Skeletal muscle satellite cell (primary cell): ENCODE results near the gene KCNN1.
A peak's percentile ranks its signal among the peaks of the same experiment; 100 is the strongest.

Experiments
- H3K27me3 ChIP-seq: 2 replicates; pipeline ENCODE4 v1.7.0; 2013; ENCODE audit warnings: low read length; ENCODE audit not compliant: control insufficient read depth, insufficient read depth
- H3K36me3 ChIP-seq: 2 replicates; pipeline ENCODE4 v1.7.0; 2013; ENCODE audit warnings: mild to moderate bottlenecking, control low read depth, low read length; ENCODE audit not compliant: insufficient read depth
- H3K4me1 ChIP-seq: 2 replicates; pipeline ENCODE4 v1.7.0; 2013; ENCODE audit warnings: low read length; ENCODE audit not compliant: control insufficient read depth, insufficient read depth
- H3K4me2 ChIP-seq: 2 replicates; pipeline ENCODE4 v1.7.0; 2013; ENCODE audit warnings: mild to moderate bottlenecking, low read length
- H3K4me3 ChIP-seq: 2 replicates; pipeline ENCODE4 v1.7.0; 2013; ENCODE audit warnings: low read length
- H3K9ac ChIP-seq: 2 replicates; pipeline ENCODE4 v1.7.0; 2013; ENCODE audit warnings: mild to moderate bottlenecking, low read depth, low read length, moderate library complexity
- H3K9me3 ChIP-seq: replicated peaks from 2 replicates; pipeline ENCODE4 v1.7.0; 2013; ENCODE audit warnings: mild to moderate bottlenecking, control low read depth, low read length

Gene KCNN1

GRCh38 chr19:18009412-18010066 is 42.6 kb downstream of the KCNN1 start:
- Histone ChIP-seq H3K4me2 (peak overlapping the region; percentile 87), H3K36me3 (peaks cover 54% of the 10 kb centered on the region), H3K4me1 (peaks cover 61% of the 10 kb centered on the region), H3K4me3 (peak overlapping the region; percentile 87), H3K9me3 (no peaks in the 10 kb centered on the region), H3K27me3 (no peaks in the 10 kb centered on the region), H3K9ac (peak overlapping the region; percentile 57)

GRCh38 chr19:18010149-18010548 is 43.2 kb downstream of the KCNN1 start:
- Histone ChIP-seq H3K9me3 (no peaks in the 10 kb centered on the region), H3K4me3 (peak overlapping the region; percentile 87), H3K27me3 (no peaks in the 10 kb centered on the region), H3K4me1 (peaks cover 63% of the 10 kb centered on the region), H3K9ac (no peak overlapping the region), H3K36me3 (peaks cover 58% of the 10 kb centered on the region), H3K4me2 (peak overlapping the region; percentile 87)

GRCh38 chr19:18013210-18014111 is 46.6 kb downstream of the KCNN1 start:
- peaks cover 60% of the 10 kb centered on the region for H3K36me3 ChIP-seq
- H3K4me1 ChIP-seq, result peaks cover 65% of the 10 kb centered on the region
- H3K9ac ChIP-seq, result peak overlapping the region; percentile 22
- no peaks in the 10 kb centered on the region for H3K27me3 ChIP-seq
- H3K4me3 ChIP-seq, result no peak overlapping the region
- H3K9me3 ChIP-seq, result no peaks in the 10 kb centered on the region
- H3K4me2 ChIP-seq, result peak overlapping the region; percentile 4

- no peak overlapping the region for H3K4me3 ChIP-seq
- peak overlapping the region; percentile 4 for H3K4me2 ChIP-seq
- no peak overlapping the region for H3K9ac ChIP-seq
- peaks cover 62% of the 10 kb centered on the region for H3K4me1 ChIP-seq
- H3K36me3 ChIP-seq, result peaks cover 53% of the 10 kb centered on the region
- no peaks in the 10 kb centered on the region for H3K27me3 ChIP-seq
- H3K9me3 ChIP-seq, result no peaks in the 10 kb centered on the region
These were observed 47.3 kb downstream of the KCNN1 start for GRCh38 chr19:18014197-18014596.

- Histone ChIP-seq H3K27me3 (no peaks in the 10 kb centered on the region), H3K4me1 (peaks cover 68% of the 10 kb centered on the region), H3K36me3 (peaks cover 34% of the 10 kb centered on the region), H3K4me3 (no peak overlapping the region), H3K4me2 (no peak overlapping the region), H3K9ac (no peak overlapping the region), H3K9me3 (no peaks in the 10 kb centered on the region)
These were observed 49.5 kb downstream of the KCNN1 start for GRCh38 chr19:18016209-18016910.

- no peak overlapping the region for H3K4me3 ChIP-seq
- no peaks in the 10 kb centered on the region for H3K27me3 ChIP-seq
- peak overlapping the region; percentile 48 for H3K9ac ChIP-seq
- H3K9me3 ChIP-seq, result no peaks in the 10 kb centered on the region
- peak overlapping the region; percentile 57 for H3K4me2 ChIP-seq
- H3K4me1 ChIP-seq, result peaks cover 78% of the 10 kb centered on the region
- H3K36me3 ChIP-seq, result peaks cover 28% of the 10 kb centered on the region
These were observed 50.6 kb downstream of the KCNN1 start for GRCh38 chr19:18017275-18018083.

GRCh38 chr19:18020212-18021085 is 53.5 kb downstream of the KCNN1 start:
- Histone ChIP-seq H3K4me3 (no peak overlapping the region), H3K4me1 (peaks cover 66% of the 10 kb centered on the region), H3K9ac (peak overlapping the region; percentile 72)

GRCh38 chr19:18021121-18021755 is 54.3 kb downstream of the KCNN1 start:
- Histone ChIP-seq H3K36me3 (no peaks in the 10 kb centered on the region), H3K4me3 (peak overlapping the region; percentile 25), H3K27me3 (no peaks in the 10 kb centered on the region), H3K9ac (peak overlapping the region; percentile 72), H3K9me3 (no peaks in the 10 kb centered on the region), H3K4me2 (peak overlapping the region; percentile 73), H3K4me1 (peaks cover 62% of the 10 kb centered on the region)

More at GRCh38 chr19:18020212-18021085, 53.5 kb downstream of the KCNN1 start:
- H3K27me3 ChIP-seq, result no peaks in the 10 kb centered on the region
- peaks cover 4% of the 10 kb centered on the region for H3K36me3 ChIP-seq
- H3K9me3 ChIP-seq, result no peaks in the 10 kb centered on the region
- H3K4me2 ChIP-seq, result peak overlapping the region; percentile 73

- Histone ChIP-seq H3K9ac (peak overlapping the region; percentile 9), H3K4me1 (peaks cover 46% of the 10 kb centered on the region), H3K4me2 (peak overlapping the region; percentile 35), H3K9me3 (no peaks in the 10 kb centered on the region), H3K27me3 (no peaks in the 10 kb centered on the region), H3K4me3 (no peak overlapping the region), H3K36me3 (no peaks in the 10 kb centered on the region)
These were observed 56.8 kb downstream of the KCNN1 start for GRCh38 chr19:18023622-18024251.
